Putamen (tissue), 1 donor: ENCODE measurements around the gene TNFAIP6.
"Not testable (repeated sequence)": the region's sequence is repeated elsewhere in the genome, so short reads cannot be mapped to it uniquely, and the experiment has no call there.

Source experiments
- DNase-seq: peaks from one replicate; pipeline ENCODE4 v3.0.0-alpha.2; 2016; ENCODE audit warnings: low spot score

The TNFAIP6 gene, protein sequence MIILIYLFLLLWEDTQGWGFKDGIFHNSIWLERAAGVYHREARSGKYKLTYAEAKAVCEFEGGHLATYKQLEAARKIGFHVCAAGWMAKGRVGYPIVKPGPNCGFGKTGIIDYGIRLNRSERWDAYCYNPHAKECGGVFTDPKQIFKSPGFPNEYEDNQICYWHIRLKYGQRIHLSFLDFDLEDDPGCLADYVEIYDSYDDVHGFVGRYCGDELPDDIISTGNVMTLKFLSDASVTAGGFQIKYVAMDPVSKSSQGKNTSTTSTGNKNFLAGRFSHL

GRCh38 chr2:151357359-151357758, at the start of gene TNFAIP6:
Gene TNFAIP6, plus strand, starts transcription at chr2:151357592. Its CDS starts 75 bp downstream, at chr2:151357667.
- peak; percentile 51 for DNase-seq

DNA sequence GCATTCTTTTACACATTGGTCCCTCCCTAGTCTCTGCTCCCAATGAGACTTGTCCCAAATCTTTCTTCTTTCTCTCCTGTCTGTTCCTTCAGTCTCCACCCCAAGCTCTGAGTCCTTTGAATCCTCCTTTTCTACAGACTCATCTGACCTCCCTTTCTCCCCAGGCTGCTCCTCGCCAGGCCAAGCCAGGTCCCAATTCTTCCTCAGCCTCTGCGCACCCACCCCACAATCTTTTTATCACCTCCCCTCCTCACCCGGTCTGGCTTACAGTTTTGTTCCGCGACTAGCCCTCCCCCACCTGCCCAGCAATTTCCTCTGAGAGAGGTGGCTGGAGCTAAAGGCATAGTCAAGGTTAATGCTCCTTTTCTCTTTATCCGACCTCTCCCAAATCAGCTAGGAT, 47.1 kb upstream of the TNFAIP6 start:
- not testable (repeated sequence) for DNase-seq

DNA sequence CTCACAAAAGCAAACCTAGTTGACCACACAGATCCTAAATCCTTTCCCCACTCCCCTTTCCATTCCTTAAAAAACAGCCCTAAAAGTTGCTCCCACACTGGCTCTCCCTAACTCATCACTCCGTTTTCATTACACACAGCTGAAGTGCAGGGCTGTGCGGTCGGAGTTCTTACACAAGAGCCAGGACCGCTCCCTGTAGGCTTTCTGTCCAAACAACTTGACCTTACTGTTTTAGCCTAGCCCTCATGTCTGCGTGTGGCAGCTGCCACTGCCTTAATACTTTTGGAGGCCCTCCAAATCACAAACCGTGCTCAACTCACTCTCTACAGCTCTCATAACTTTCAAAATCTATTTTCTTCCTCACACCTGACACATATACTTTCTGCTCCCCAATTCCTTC, 45.0 kb upstream of the TNFAIP6 start:
- DNase-seq = not testable (repeated sequence)

GRCh38 chr2:151315381-151315903, 42.0 kb upstream of the TNFAIP6 start:
- peak; percentile 34 for DNase-seq

GRCh38 chr2:151325581-151326095, 31.8 kb upstream of the TNFAIP6 start:
- no peak for DNase-seq

- no peak for DNase-seq
Observed at GRCh38 chr2:151326554-151326953, 30.8 kb upstream of the TNFAIP6 start.

GRCh38 chr2:151329998-151330397, 27.4 kb upstream of the TNFAIP6 start:
- DNase-seq = no peak

DNA sequence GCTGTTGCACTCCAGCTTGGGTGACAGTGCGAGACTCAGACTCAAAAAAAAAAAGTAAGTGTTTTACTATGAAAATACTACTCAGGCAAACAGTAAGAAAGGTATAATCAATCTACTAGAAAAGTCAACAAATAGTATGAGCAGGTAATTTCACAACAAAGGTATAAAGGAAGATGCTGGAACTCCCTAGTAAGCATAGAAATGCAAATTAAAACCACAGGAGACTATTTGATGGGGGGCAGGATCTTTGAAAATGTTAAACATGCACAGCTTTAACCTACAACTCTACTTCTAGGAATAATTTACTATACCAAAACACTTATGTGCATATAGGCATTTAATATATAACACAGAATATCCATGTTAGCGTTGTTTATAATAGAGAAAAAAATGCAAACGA, 24.3 kb upstream of the TNFAIP6 start:
- DNase-seq = no peak

DNA sequence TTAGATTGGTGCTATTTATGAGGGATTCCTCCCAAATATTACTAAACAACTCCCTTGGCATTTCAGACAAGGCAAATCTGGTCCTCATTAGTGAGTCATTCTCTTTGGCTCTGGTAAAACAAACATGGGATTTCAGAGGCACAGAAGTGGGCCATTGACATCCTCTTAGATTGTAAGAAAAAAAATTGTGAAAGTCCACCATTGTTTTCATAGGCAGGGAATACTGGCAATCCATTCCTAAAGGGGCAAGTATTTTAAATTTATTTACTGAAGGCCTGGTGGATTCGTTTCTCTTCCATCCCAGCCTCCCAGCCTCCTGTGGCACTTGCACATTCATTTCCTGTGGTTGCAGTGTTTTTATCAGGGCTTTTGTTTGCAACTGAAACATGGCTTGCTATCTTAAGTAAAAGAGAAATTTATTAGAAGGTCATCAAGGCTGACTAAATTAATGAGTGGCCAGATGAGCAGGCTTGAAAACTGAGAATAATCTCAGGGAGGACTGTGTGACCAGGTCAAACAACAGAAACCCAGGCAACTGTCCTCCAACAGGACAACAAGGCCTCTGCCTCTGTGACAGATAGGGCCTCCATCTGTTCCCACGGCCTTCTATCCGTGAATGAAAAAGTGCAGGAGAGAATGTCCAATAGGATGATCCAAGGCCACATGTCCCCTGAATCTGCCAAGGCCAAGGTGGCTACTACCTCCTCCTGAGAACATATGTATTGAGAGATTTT, 23.1 kb upstream of the TNFAIP6 start:
- DNase-seq = peak; percentile 22

- DNase-seq = no peak
Observed at GRCh38 chr2:151336863-151337371, 20.5 kb upstream of the TNFAIP6 start.

DNA sequence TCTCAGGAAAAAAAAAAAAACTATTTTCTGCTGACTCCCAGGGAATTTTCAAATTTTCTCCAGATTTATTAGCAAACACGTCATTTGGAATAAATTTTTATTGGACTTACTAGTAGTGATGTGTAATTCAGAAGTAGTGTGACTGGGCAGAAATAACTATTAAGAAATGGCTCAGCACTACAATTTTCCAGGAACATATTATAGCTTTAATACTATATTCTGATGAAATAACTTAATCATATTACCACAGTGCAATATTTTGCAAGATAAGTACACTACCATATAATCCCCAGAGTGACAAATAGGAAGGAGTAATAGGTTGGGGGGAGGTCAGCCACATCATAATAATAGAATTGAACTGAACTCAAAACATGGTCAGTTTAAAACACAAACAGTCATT, 19.7 kb upstream of the TNFAIP6 start:
- DNase-seq = no peak

DNA sequence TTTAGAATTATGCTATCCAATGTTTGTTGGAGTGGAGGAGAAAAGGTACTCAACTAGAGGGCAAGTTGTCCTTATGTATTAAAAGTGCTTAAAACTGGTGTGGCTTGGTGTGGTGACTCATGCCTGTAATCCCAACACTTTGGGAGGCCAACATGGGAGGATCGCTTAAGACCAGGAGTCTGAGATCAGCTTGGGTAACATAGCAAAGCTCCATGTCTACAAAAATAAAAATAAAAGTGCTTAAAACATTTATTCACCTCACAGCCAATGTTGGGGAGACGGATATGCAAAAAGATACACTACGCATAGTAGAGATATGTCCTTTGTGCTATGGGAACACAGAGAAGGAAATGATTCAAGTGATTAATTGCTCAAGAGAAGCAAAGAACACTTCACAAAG, 19.3 kb upstream of the TNFAIP6 start:
- no peak for DNase-seq

DNA sequence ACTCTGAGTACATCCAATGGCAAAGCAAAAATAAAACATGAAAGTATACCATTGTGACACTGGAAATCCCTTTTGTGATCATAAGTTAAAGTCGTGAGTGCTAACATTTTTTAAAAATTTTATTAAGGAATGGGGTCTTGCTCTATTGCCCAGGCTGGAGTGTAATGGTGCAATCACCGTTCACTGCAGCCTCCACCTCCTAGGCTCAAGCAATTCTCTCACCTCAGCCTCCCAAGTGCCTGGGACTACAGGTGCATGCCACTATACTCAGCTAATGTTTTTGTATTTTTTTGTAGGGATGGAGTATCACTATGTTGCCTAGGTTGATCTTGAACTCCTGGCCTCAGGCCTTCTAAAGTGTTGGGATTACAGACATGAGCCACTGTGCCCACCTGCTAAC, 14.3 kb upstream of the TNFAIP6 start:
- DNase-seq = no peak

DNA sequence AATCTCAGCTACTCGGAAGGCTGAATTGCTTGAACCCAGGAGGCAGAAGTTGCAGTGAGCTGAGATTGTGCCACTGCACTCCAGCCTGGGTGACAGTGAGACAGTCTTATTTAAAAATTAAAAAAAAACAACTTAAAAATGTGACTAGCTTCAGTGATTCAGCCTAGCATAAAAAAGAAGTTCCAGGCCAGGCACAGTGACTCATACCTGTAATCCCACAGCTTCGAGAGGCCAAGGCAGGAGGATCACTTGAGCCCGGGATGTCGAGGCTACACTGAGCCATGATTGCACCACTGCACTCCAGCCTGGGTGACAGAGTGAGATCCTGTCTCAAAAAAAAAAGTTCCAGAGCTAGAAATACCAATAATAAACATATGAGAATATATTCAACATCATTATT, 13.2 kb upstream of the TNFAIP6 start:
- not testable (repeated sequence) for DNase-seq

DNA sequence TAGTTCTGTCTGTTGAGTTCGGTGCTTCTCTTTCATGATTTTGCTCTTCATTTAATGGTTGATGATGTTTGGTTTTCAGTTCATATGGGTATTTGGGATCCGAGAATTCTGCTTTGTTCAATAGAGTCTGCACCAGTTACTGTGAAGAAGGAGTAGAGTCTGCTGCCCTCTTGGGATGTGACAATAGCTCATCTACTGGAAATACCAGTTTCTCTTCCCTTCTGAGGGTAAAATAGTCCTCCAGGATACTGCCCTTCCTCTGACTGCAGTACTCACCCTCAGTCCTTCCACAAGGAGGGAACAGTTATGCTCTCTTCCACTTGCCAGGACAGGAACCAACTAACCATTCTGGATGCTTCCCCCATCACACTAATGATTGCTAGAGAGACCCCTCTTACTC, 12.5 kb upstream of the TNFAIP6 start:
- no peak for DNase-seq

- DNase-seq = no peak
Observed at GRCh38 chr2:151347294-151347693, 10.1 kb upstream of the TNFAIP6 start.

GRCh38 chr2:151347906-151348305, 9.5 kb upstream of the TNFAIP6 start:
- DNase-seq = no peak

GRCh38 chr2:151350579-151351195, 6.7 kb upstream of the TNFAIP6 start:
- DNase-seq = no peak

DNA sequence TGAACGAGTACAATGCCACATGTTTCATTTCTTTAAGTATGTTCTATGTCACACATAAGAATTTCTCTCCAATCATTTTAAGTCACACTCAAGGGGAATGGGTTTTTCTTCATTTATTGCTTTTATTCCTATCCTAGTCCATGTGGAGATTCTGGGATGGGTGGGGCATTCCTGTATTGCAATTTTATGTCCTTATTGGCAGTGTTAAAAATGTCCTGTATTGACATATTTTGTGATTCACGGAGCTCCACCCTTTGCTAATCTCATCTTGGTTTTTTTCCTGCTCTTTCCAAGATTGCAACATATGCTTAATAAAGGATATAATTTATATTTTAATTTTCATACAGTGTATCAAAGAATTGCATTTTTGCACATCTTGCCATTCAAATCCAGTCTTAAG, 3.4 kb upstream of the TNFAIP6 start:
- no peak for DNase-seq

DNA sequence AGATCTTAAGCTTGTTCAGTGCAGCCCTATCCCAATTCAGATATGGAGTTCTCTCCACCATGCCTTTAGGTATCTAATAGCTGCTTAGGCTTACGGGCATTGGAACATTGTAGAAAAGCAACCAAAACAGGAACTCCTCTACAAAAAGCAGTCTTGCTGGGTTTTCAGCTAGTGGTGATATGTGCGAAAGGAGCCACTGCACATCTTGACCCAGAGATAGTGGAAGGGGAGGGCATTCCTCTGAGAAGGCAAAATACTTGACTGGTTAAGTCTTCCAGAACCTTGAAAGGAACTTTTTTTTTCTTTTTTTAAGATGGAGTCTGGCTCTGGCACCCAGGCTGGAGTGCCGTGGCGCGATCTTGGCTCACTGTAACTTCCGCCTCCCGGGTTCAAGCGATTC, 2.6 kb upstream of the TNFAIP6 start:
- DNase-seq = no peak

- DNase-seq = no peak
Observed at GRCh38 chr2:151358166-151358970, 976 bp downstream of the TNFAIP6 start.
